GM12878 (cell line): ENCODE measurements around the gene TMEM14C. TPM values are rescaled to one million over a fixed set of nuclear protein-coding genes. Genes with fewer than 3 reads are reported as not detected.

Experiments used
- ATAC-seq: fragments of 200-7000 bp; cut with Tn5 transposase; 3 replicates; pipeline ENCODE4 v1.9.1; 2020; ENCODE audit warnings: mild to moderate bottlenecking, moderate library complexity
- BruUV-seq: library from RNA; stranded (reverse); fragments of 400-500 nt; replicated peaks from 2 replicates; lab custom pipeline; 2021; lab: Mats Ljungman, UMichigan
- CTCF ChIA-PET: fragments of 300-600 bp; sonication (Branson Sonifier 250); formaldehyde crosslinking; extraction: SDS; loops from one replicate; lab custom pipeline; 2021; ENCODE audit warnings: inconsistent platforms; lab: Yijun Ruan, JAX
- POLR2A ChIA-PET: fragments of 350-600 bp; formaldehyde crosslinking; extraction: SDS; loops from one replicate; lab custom pipeline; 2021; ENCODE audit warnings: inconsistent platforms; lab: Charles Lee
- RAD21 ChIA-PET: fragments of 300-600 bp; sonication (Branson Sonifier 250); formaldehyde crosslinking; loops from one replicate; lab custom pipeline; 2023; ENCODE audit warnings: antibody characterized with exemption; ENCODE audit not compliant: unreplicated experiment; lab: Charles Lee
- SMC1A ChIA-PET: fragments of 300-600 bp; sonication (Branson Sonifier 250); formaldehyde crosslinking; loops from one replicate; lab custom pipeline; 2023; ENCODE audit not compliant: unreplicated experiment, uncharacterized antibody; lab: Charles Lee
- DNase-seq: peaks from one replicate; pipeline ENCODE4 v3.0.0-alpha.2; 2011; ENCODE audit warnings: low read depth, low spot score
- FAIRE-seq: peaks from 3 replicates; lab custom pipeline; 2011; peaks lifted over from hg19 to GRCh38; lab: Jason Lieb, UNC
- H2AFZ ChIP-seq: 2 replicates; pipeline ENCODE4 v1.6.0; 2011; ENCODE audit warnings: low read depth, low read length, control low read depth; ENCODE audit not compliant: control insufficient read depth
- H3K27ac ChIP-seq: 2 replicates; pipeline ENCODE4 v1.5.1; 2011; ENCODE audit warnings: control low read depth; ENCODE audit not compliant: control insufficient read depth, insufficient read depth
- H3K27me3 ChIP-seq, 2 experiments: replicated peaks in 1 of 2; 2 replicates each; pipeline versions ENCODE4 v1.6.0 to v1.6.1; 2011; ENCODE audit warnings: low read length in 1 of 2; ENCODE audit not compliant: control insufficient read depth in 2 of 2, insufficient read depth in 2 of 2
- H3K36me3 ChIP-seq, 2 experiments: 2 replicates each; pipeline ENCODE4 v1.5.1; 2011; ENCODE audit warnings: low read length in 1 of 2; ENCODE audit not compliant: control insufficient read depth in 2 of 2, insufficient read depth in 2 of 2
- H3K4me1 ChIP-seq: 2 replicates; pipeline ENCODE4 v1.6.1; 2011; ENCODE audit warnings: mild to moderate bottlenecking, low read length, moderate library complexity, mixed read lengths; ENCODE audit not compliant: control insufficient read depth, insufficient read depth
- H3K4me2 ChIP-seq: 2 replicates; pipeline ENCODE4 v1.6.0; 2011; ENCODE audit warnings: control low read depth; ENCODE audit not compliant: control insufficient read depth, insufficient read depth
- H3K4me3 ChIP-seq: fragments of 200-600 bp; sonication (generic); 2 replicates; pipeline ENCODE4 v1.5.1; 2016
- H3K79me2 ChIP-seq: 2 replicates; pipeline ENCODE4 v1.6.0; 2011; ENCODE audit warnings: low read length; ENCODE audit not compliant: control insufficient read depth, insufficient read depth
- H3K9ac ChIP-seq: 2 replicates; pipeline ENCODE4 v1.8.0; 2011; ENCODE audit warnings: low read length, control low read depth, mixed read lengths; ENCODE audit not compliant: control insufficient read depth, insufficient read depth
- H3K9me3 ChIP-seq: replicated peaks from 3 replicates; pipeline ENCODE4 v1.5.1; 2011; ENCODE audit warnings: mild to moderate bottlenecking, low read length; ENCODE audit not compliant: control insufficient read depth, insufficient read depth
- H4K20me1 ChIP-seq: 2 replicates; pipeline ENCODE4 v1.6.0; 2011; ENCODE audit not compliant: control insufficient read depth, insufficient read depth
- ASH2L ChIP-seq: fragments of 300-600, 200-600 bp; sonication (generic); IDR thresholded peaks from 2 replicates; pipeline ENCODE4 v1.6.1; 2017; ENCODE audit warnings: low read depth, mild to moderate bottlenecking, borderline replicate concordance
- BACH1 ChIP-seq: fragments of 450-650 bp; IDR thresholded peaks from 2 replicates; pipeline ENCODE4 v1.6.1; 2017; ENCODE audit warnings: mild to moderate bottlenecking, borderline replicate concordance
- EED ChIP-seq: sonication (generic); IDR thresholded peaks from 2 replicates; pipeline ENCODE4 v1.6.1; 2016; ENCODE audit warnings: antibody characterized with exemption, low read depth
- EP300 ChIP-seq, 2 experiments: fragments of 150-350 bp in 1 of 2; IDR thresholded peaks; 2 replicates each; pipeline ENCODE4 v1.6.1; 2011 to 2012; ENCODE audit warnings: low read depth in 2 of 2, low read length in 2 of 2, borderline replicate concordance in 1 of 2, improper control_type of control experiment in 1 of 2, inconsistent platforms in 1 of 2; ENCODE audit not compliant: control insufficient read depth in 1 of 2
- HDAC2 ChIP-seq: fragments of 200-600 bp; sonication (generic); IDR thresholded peaks from 2 replicates; pipeline ENCODE4 v1.6.1; 2017
- KAT2A ChIP-seq: conservative IDR thresholded peaks from 2 replicates; pipeline ENCODE4 v1.6.1; 2011; ENCODE audit warnings: low read depth, low read length; ENCODE audit not compliant: control insufficient read depth
- NBN ChIP-seq: fragments of 450-650 bp; IDR thresholded peaks from 2 replicates; pipeline ENCODE4 v1.6.1; 2016
- RELA ChIP-seq: fragments of 450-650 bp; IDR thresholded peaks from 2 replicates; pipeline ENCODE4 v1.8.0; 2014; ENCODE audit warnings: borderline replicate concordance; ENCODE audit not compliant: partially characterized antibody
- REST ChIP-seq: IDR thresholded peaks from 2 replicates; pipeline ENCODE4 v1.6.1; 2012; ENCODE audit warnings: mild to moderate bottlenecking, low read depth, low read length
- RFX5 ChIP-seq: IDR thresholded peaks from 2 replicates; pipeline ENCODE4 v1.6.1; 2011; ENCODE audit warnings: low read depth, low read length, improper control_type of control experiment
- SMAD1 ChIP-seq: fragments of 450-650 bp; IDR thresholded peaks from 2 replicates; pipeline ENCODE4 v1.6.1; 2018; ENCODE audit warnings: mild to moderate bottlenecking, low read depth; ENCODE audit not compliant: partially characterized antibody
- SMC3 ChIP-seq: IDR thresholded peaks from 2 replicates; pipeline ENCODE4 v1.6.1; 2011; ENCODE audit warnings: low read length, improper control_type of control experiment, borderline replicate concordance
- SUZ12 ChIP-seq: fragments of 200-600 bp; sonication (generic); IDR thresholded peaks from one replicate; pipeline ENCODE4 v1.6.1; 2018; ENCODE audit warnings: antibody characterized with exemption, mild to moderate bottlenecking; ENCODE audit not compliant: unreplicated experiment
- YY1 ChIP-seq: IDR thresholded peaks from 2 replicates; pipeline ENCODE4 v1.6.1; 2011; ENCODE audit warnings: low read depth, mild to moderate bottlenecking, low read length
- WGBS: methylation state at CpG from one replicate; pipeline ENCODE4 v1.1.6; 2016; ENCODE audit warnings: low lambda C conversion rate; ENCODE audit not compliant: insufficient replicate concordance, insufficient coverage; ENCODE audit errors: missing lambda C conversion rate; 5-methylcytosine and 5-hydroxymethylcytosine counted together
- in situ Hi-C: fragments of 300-500 bp; cut with MboI; formaldehyde crosslinking; loops from 9 replicates; pipeline ENCODE4 v1.14.3; 2018; ENCODE audit warnings: mixed read lengths
- intact Hi-C: fragments of 100-400 bp; cut with micrococcal nuclease; formaldehyde crosslinking; loops from one replicate; pipeline ENCODE4 v1.14.2; 2022; ENCODE audit not compliant: unreplicated experiment
- polyA plus RNA-seq, 11 experiments: library from polyadenylated mRNA; depleted of rRNA in 4 of 11; unstranded in 6 of 11; stranded (reverse) in 5 of 11; fragments of >200 nt; fragmentation: Nextera tagmentation in 4 of 11; fragmentation: Illumina TruSeq in 1 of 11; extraction: Ambion mirVana in 4 of 11; extraction: Trizol in 1 of 11; gene quantifications; 1 replicate in 1 of 11; 2 replicates in 10 of 11; pipeline versions ENCODE4 v1.2.1 to v1.2.3, GENCODE V29; 2011 to 2016; ENCODE audit warnings: inconsistent platforms in 2 of 11, missing spikeins in 2 of 11, low read depth in 1 of 11
- total RNA-seq, 4 experiments: library from RNA; depleted of rRNA in 3 of 4; stranded (reverse); fragments of >200 nt in 3 of 4; fragmentation: Illumina TruSeq in 1 of 4; extraction: Trizol in 1 of 4; gene quantifications; 2 replicates each; pipeline versions ENCODE4 v1.2.1 to v1.2.3, GENCODE V29; 2013 to 2021
- TF ChIP-seq, protein P1 (sequence below): IDR thresholded peaks from 2 replicates; pipeline ENCODE4 v1.6.1; 2012; ENCODE audit warnings: low read depth, low read length, improper control_type of control experiment

The TMEM14C gene
- total and polyA plus RNA-seq, 10 of the 15 experiments (the other 5 are each of a cell fraction or from before 2014, with no cell fraction given): 66.0 to 224 (median 134) TPM

GRCh38 chr6:10763006-10763405 is 40.1 kb downstream of the TMEM14C start:
- intact Hi-C loops (no loop called here), in situ Hi-C loops (no loop called here)
- no peak for FAIRE-seq
- Histone ChIP-seq H4K20me1 (no peaks in the 10 kb centered on the region), H3K4me3 (no peak overlapping the region), H2AFZ (no peak overlapping the region), H3K36me3 (no peaks in the 10 kb centered on the region), H3K27me3 (no peaks in the 10 kb centered on the region), H3K4me2 (no peak overlapping the region), H3K9me3 (no peaks in the 10 kb centered on the region), H3K79me2 (no peaks in the 10 kb centered on the region), H3K27ac (no peak overlapping the region), H3K4me1 (no peaks in the 10 kb centered on the region), H3K9ac (no peak overlapping the region)
- no peak for TF ChIP-seq YY1
- TF ChIP-seq EED: no peak
- no peak for TF ChIP-seq RELA
- TF ChIP-seq KAT2A: no peak
- no peak for TF ChIP-seq SUZ12
- no peak for TF ChIP-seq SMC3
- TF ChIP-seq, protein P1, sequence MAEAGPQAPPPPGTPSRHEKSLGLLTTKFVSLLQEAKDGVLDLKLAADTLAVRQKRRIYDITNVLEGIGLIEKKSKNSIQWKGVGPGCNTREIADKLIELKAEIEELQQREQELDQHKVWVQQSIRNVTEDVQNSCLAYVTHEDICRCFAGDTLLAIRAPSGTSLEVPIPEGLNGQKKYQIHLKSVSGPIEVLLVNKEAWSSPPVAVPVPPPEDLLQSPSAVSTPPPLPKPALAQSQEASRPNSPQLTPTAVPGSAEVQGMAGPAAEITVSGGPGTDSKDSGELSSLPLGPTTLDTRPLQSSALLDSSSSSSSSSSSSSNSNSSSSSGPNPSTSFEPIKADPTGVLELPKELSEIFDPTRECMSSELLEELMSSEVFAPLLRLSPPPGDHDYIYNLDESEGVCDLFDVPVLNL: no peak
- no peak for TF ChIP-seq REST
- TF ChIP-seq BACH1: no peak
- TF ChIP-seq RFX5: no peak
- no peak for TF ChIP-seq HDAC2
- TF ChIP-seq EP300 (IDR thresholded peaks at IDR 0.05; ENCODE audit: borderline replicate concordance in 1 of 2, control insufficient read depth in 1 of 2, low read depth in 2 of 2, low read length in 2 of 2): no peak
- TF ChIP-seq SMAD1: no peak
- no peak for TF ChIP-seq NBN
- no peak for TF ChIP-seq ASH2L
- BruUV-seq: no TSS peak
- DNase-seq: no peak
- CTCF ChIA-PET: no interaction called here
- WGBS: 98% methylated on average over 2 of the region's 2 CpGs
- no peak for ATAC-seq
- RAD21 ChIA-PET: no interaction called here
- POLR2A ChIA-PET: interaction anchor here (0.5 kb wide), 1 partner anchor 108 kb away, joined by 4 read pairs; no protein-coding TSS in a partner anchor
- SMC1A ChIA-PET: interaction anchor here (1.0 kb wide), 1 partner anchor 9 kb away, joined by 3 read pairs; no protein-coding TSS in a partner anchor
